HAP-1 (cell line): ENCODE measurements around the gene SCARB1.

ENCODE experiments used
- DNase-seq, 2 experiments: peaks; one replicate each; pipeline ENCODE4 v3.0.0-alpha.2; 2016 to 2020; ENCODE audit warnings: low spot score in 2 of 2
- H3K27me3 ChIP-seq: fragments of 250-450 bp; sonication (Bioruptor Pico); 2 replicates; pipeline ENCODE4 v1.5.1; 2020; ENCODE audit warnings: low read depth, mild to moderate bottlenecking, moderate library complexity
- H3K36me3 ChIP-seq: fragments of 250-450 bp; sonication (Bioruptor Pico); replicated peaks from 2 replicates; pipeline ENCODE4 v1.5.1; 2020; ENCODE audit warnings: mild to moderate bottlenecking
- H3K4me1 ChIP-seq: fragments of 250-450 bp; sonication (Bioruptor Pico); 2 replicates; pipeline ENCODE4 v1.5.1; 2020; ENCODE audit warnings: mild to moderate bottlenecking
- H3K4me3 ChIP-seq: fragments of 250-450 bp; sonication (Bioruptor Pico); 2 replicates; pipeline ENCODE4 v1.5.1; 2020; ENCODE audit warnings: mild to moderate bottlenecking, moderate library complexity
- H3K9me3 ChIP-seq: fragments of 250-450 bp; sonication (Bioruptor Pico); 2 replicates; pipeline ENCODE4 v1.5.1; 2020; ENCODE audit warnings: mild to moderate bottlenecking, moderate library complexity
- in situ Hi-C: fragments of 300-500 bp; cut with MboI; formaldehyde crosslinking; loops from 3 replicates; pipeline ENCODE4 v1.14.3; 2020; ENCODE audit warnings: low sequenced_read_pairs, inconsistent platforms, mixed read lengths

SCARB1 gene

GRCh38 chr12:124835656-124836410 lies 27.8 kb downstream of the SCARB1 start:
- DNase-seq = no peak
- Histone ChIP-seq H3K27me3 (no peaks in the 10 kb centered on the region), H3K4me1 (peaks cover 4% of the 10 kb centered on the region; the same call in 1 of the 2 replicates), H3K4me3 (no peak overlapping the region), H3K36me3 (peaks cover 4% of the 10 kb centered on the region; the same call in 1 of the 2 replicates), H3K9me3 (no peaks in the 10 kb centered on the region)
- in situ Hi-C loops = no loop called here

- no peaks in the 10 kb centered on the region for H3K27me3 ChIP-seq
- in situ Hi-C loops = no loop called here
- DNase-seq = no peak
- H3K36me3 ChIP-seq = peaks cover 4% of the 10 kb centered on the region; the same call in 1 of the 2 replicates
- 0 out of 2 replicates have a peak, but pooled peaks cover 5% of the 10 kb centered on the region for H3K9me3 ChIP-seq
- H3K4me1 ChIP-seq = peaks cover 4% of the 10 kb centered on the region
- no peak overlapping the region for H3K4me3 ChIP-seq
These were observed 28.8 kb downstream of the SCARB1 start for GRCh38 chr12:124834822-124835221.

GRCh38 chr12:124833693-124834122 lies 30.0 kb downstream of the SCARB1 start:
- Histone ChIP-seq H3K27me3 (no peaks in the 10 kb centered on the region), H3K4me3 (no peak overlapping the region), H3K4me1 (peaks cover 15% of the 10 kb centered on the region), H3K36me3 (peaks cover 4% of the 10 kb centered on the region; the same call in 1 of the 2 replicates), H3K9me3 (0 out of 2 replicates have a peak, but pooled peaks cover 5% of the 10 kb centered on the region)
- in situ Hi-C loops = no loop called here
- DNase-seq = peak in 1 of 2 experiments; percentile 27

- Histone ChIP-seq H3K36me3 (peaks cover 4% of the 10 kb centered on the region; the same call in 1 of the 2 replicates), H3K4me3 (no peak overlapping the region), H3K27me3 (no peaks in the 10 kb centered on the region), H3K4me1 (peaks cover 14% of the 10 kb centered on the region), H3K9me3 (0 out of 2 replicates have a peak, but pooled peaks cover 5% of the 10 kb centered on the region)
- no peak for DNase-seq
- in situ Hi-C loops = no loop called here
These were observed 30.8 kb downstream of the SCARB1 start for GRCh38 chr12:124832856-124833255.

- Histone ChIP-seq H3K9me3 (0 out of 2 replicates have a peak, but pooled peaks cover 5% of the 10 kb centered on the region), H3K36me3 (peaks cover 4% of the 10 kb centered on the region; the same call in 1 of the 2 replicates), H3K4me1 (peaks cover 14% of the 10 kb centered on the region), H3K4me3 (no peak overlapping the region), H3K27me3 (no peaks in the 10 kb centered on the region)
- in situ Hi-C loops = no loop called here
- no peak for DNase-seq
These were observed 32.1 kb downstream of the SCARB1 start for GRCh38 chr12:124831590-124831989.

- no peaks in the 10 kb centered on the region; the same call in none of the 2 replicates for H3K36me3 ChIP-seq
- no peaks in the 10 kb centered on the region for H3K27me3 ChIP-seq
- in situ Hi-C loops = no loop called here
- H3K4me1 ChIP-seq = peaks cover 14% of the 10 kb centered on the region
- H3K4me3 ChIP-seq = no peak overlapping the region
- DNase-seq = no peak
- H3K9me3 ChIP-seq = 0 out of 2 replicates have a peak, but pooled peaks cover 5% of the 10 kb centered on the region
These were observed 33.4 kb downstream of the SCARB1 start for GRCh38 chr12:124830306-124830705.

GRCh38 chr12:124829708-124830304 lies 33.9 kb downstream of the SCARB1 start:
- Histone ChIP-seq H3K36me3 (no peaks in the 10 kb centered on the region; the same call in none of the 2 replicates), H3K9me3 (0 out of 2 replicates have a peak, but pooled peaks cover 5% of the 10 kb centered on the region), H3K4me3 (no peak overlapping the region), H3K27me3 (no peaks in the 10 kb centered on the region), H3K4me1 (peaks cover 14% of the 10 kb centered on the region)
- DNase-seq = no peak
- in situ Hi-C loops = no loop called here

GRCh38 chr12:124829008-124829707 lies 34.5 kb downstream of the SCARB1 start:
- H3K9me3 ChIP-seq = 0 out of 2 replicates have a peak, but pooled peaks cover 5% of the 10 kb centered on the region
- in situ Hi-C loops = no loop called here
- peak; percentile 21 to 57 for DNase-seq
- no peaks in the 10 kb centered on the region; the same call in none of the 2 replicates for H3K36me3 ChIP-seq
- no peak overlapping the region for H3K4me3 ChIP-seq
- H3K27me3 ChIP-seq = no peaks in the 10 kb centered on the region
- peaks cover 14% of the 10 kb centered on the region for H3K4me1 ChIP-seq

- DNase-seq = no peak
- no peak overlapping the region for H3K4me3 ChIP-seq
- H3K27me3 ChIP-seq = no peaks in the 10 kb centered on the region
- 0 out of 2 replicates have a peak, but pooled peaks cover 5% of the 10 kb centered on the region for H3K9me3 ChIP-seq
- in situ Hi-C loops = no loop called here
- peaks cover 15% of the 10 kb centered on the region for H3K4me1 ChIP-seq
- H3K36me3 ChIP-seq = no peaks in the 10 kb centered on the region; the same call in none of the 2 replicates
These were observed 35.2 kb downstream of the SCARB1 start for GRCh38 chr12:124828264-124829007.

GRCh38 chr12:124827588-124828184 lies 36.0 kb downstream of the SCARB1 start:
- no peak overlapping the region for H3K4me3 ChIP-seq
- no peaks in the 10 kb centered on the region; the same call in none of the 2 replicates for H3K36me3 ChIP-seq
- no peaks in the 10 kb centered on the region for H3K27me3 ChIP-seq
- peaks cover 23% of the 10 kb centered on the region for H3K4me1 ChIP-seq
- DNase-seq = no peak
- in situ Hi-C loops = no loop called here
- 0 out of 2 replicates have a peak, but pooled peaks cover 5% of the 10 kb centered on the region for H3K9me3 ChIP-seq

- in situ Hi-C loops = no loop called here
- no peak overlapping the region for H3K4me3 ChIP-seq
- no peaks in the 10 kb centered on the region for H3K27me3 ChIP-seq
- no peaks in the 10 kb centered on the region for H3K9me3 ChIP-seq
- H3K36me3 ChIP-seq = no peaks in the 10 kb centered on the region; the same call in 1 of the 2 replicates
- no peak for DNase-seq
- peaks cover 17% of the 10 kb centered on the region for H3K4me1 ChIP-seq
These were observed 39.5 kb downstream of the SCARB1 start for GRCh38 chr12:124824195-124824594.

- H3K36me3 ChIP-seq = no peaks in the 10 kb centered on the region; the same call in 1 of the 2 replicates
- in situ Hi-C loops = no loop called here
- no peak for DNase-seq
These were observed 40.2 kb downstream of the SCARB1 start for GRCh38 chr12:124823272-124823970.

More at GRCh38 chr12:124823272-124823970, 40.2 kb downstream of the SCARB1 start:
- peaks cover 9% of the 10 kb centered on the region for H3K4me1 ChIP-seq
- no peaks in the 10 kb centered on the region for H3K9me3 ChIP-seq
- H3K27me3 ChIP-seq = no peaks in the 10 kb centered on the region
- no peak overlapping the region for H3K4me3 ChIP-seq
